PFSK-1 (cell line): ENCODE data around the gene AJAP1.

Experiments used
- FOXP2 ChIP-seq: optimal IDR thresholded peaks from 2 replicates; pipeline ENCODE3; 2011; ENCODE audit warnings: borderline replicate concordance, control low read depth, inconsistent platforms; ENCODE audit not compliant: insufficient read depth; ENCODE audit errors: extremely low read length, extremely low read depth
- POLR2AphosphoS5 ChIP-seq: IDR thresholded peaks from 2 replicates; pipeline ENCODE4 v1.6.1; 2012; ENCODE audit warnings: low read depth, mild to moderate bottlenecking, control low read depth, low read length, moderate library complexity
- REST ChIP-seq, 2 experiments: IDR thresholded peaks; 2 replicates each; pipeline versions ENCODE4 v1.6.1 to v1.8.0; 2011 to 2012; ENCODE audit warnings: low read depth in 2 of 2, low read length in 2 of 2, control low read depth in 1 of 2, inconsistent platforms in 1 of 2, mild to moderate bottlenecking in 1 of 2, moderate library complexity in 1 of 2; ENCODE audit not compliant: insufficient read depth in 1 of 2
- SIN3A ChIP-seq: IDR thresholded peaks from 2 replicates; pipeline ENCODE4 v1.6.1; 2012; ENCODE audit warnings: mild to moderate bottlenecking, low read length, moderate library complexity, borderline replicate concordance; ENCODE audit not compliant: insufficient read depth
- TAF1 ChIP-seq: IDR thresholded peaks from 2 replicates; pipeline ENCODE4 v1.6.1; 2012; ENCODE audit warnings: low read length, control low read depth, borderline replicate concordance; ENCODE audit not compliant: insufficient read depth

AJAP1 gene

GRCh38 chr1:4684864-4685522 is 30.6 kb downstream of the AJAP1 start:
- TF ChIP-seq REST (IDR thresholded peaks at IDR 0.05; ENCODE audit: insufficient read depth in 1 of 2, low read depth in 2 of 2, low read length in 2 of 2), result no peak
- no peak for TF ChIP-seq FOXP2
- no peak for TF ChIP-seq SIN3A
- TF ChIP-seq TAF1, result no peak
- TF ChIP-seq POLR2AphosphoS5, result no peak

- TF ChIP-seq POLR2AphosphoS5 (no peak), FOXP2 (no peak), SIN3A (no peak), TAF1 (no peak), REST (IDR thresholded peaks at IDR 0.05; ENCODE audit: insufficient read depth in 1 of 2, low read depth in 2 of 2, low read length in 2 of 2) (no peak)
Measured at GRCh38 chr1:4685523-4685865, 31.1 kb downstream of the AJAP1 start.

GRCh38 chr1:4687943-4688342 is 33.5 kb downstream of the AJAP1 start:
- no peak for TF ChIP-seq SIN3A
- TF ChIP-seq TAF1, result no peak
- no peak for TF ChIP-seq POLR2AphosphoS5
- no peak for TF ChIP-seq FOXP2
- no peak for TF ChIP-seq REST (IDR thresholded peaks at IDR 0.05; ENCODE audit: insufficient read depth in 1 of 2, low read depth in 2 of 2, low read length in 2 of 2)

- TF ChIP-seq TAF1, result no peak
- TF ChIP-seq REST (IDR thresholded peaks at IDR 0.05; ENCODE audit: insufficient read depth in 1 of 2, low read depth in 2 of 2, low read length in 2 of 2), result no peak
- no peak for TF ChIP-seq POLR2AphosphoS5
- TF ChIP-seq SIN3A, result no peak
- TF ChIP-seq FOXP2, result no peak
Measured at GRCh38 chr1:4689271-4689935, 35.0 kb downstream of the AJAP1 start.
